A549 (cell line): ENCODE data around the gene TRABD2B. TPM values are rescaled to one million over a fixed set of nuclear protein-coding genes. Genes with fewer than 3 reads are reported as not detected.

Source experiments
- ATAC-seq, 2 experiments: fragments of 200-7000 bp in 1 of 2; fragments of >200 bp in 1 of 2; cut with Nextera tagmentation in 1 of 2; cut with Tn5 transposase in 1 of 2; 3 replicates each; pipeline versions ENCODE4 v1.8.0 to v1.9.1; 2018 to 2020; ENCODE audit warnings: mild to moderate bottlenecking in 1 of 2, moderate library complexity in 1 of 2
- CTCF ChIA-PET: fragments of 300-600 bp; sonication (Branson Sonifier 250); formaldehyde crosslinking; extraction: SDS; loops from one replicate; lab custom pipeline; 2021; ENCODE audit warnings: antibody characterized with exemption, inconsistent platforms; lab: Yijun Ruan, JAX
- POLR2A ChIA-PET: fragments of 350-600 bp; formaldehyde crosslinking; extraction: SDS; loops from one replicate; lab custom pipeline; 2021; ENCODE audit warnings: antibody characterized with exemption, inconsistent platforms; lab: Yijun Ruan, JAX
- DNase-seq, 2 experiments: peaks; one replicate each; pipeline versions ENCODE4 v3.0.0 to v3.0.0-alpha.2; 2011 to 2016; ENCODE audit warnings: low read depth in 1 of 2, low spot score in 1 of 2
- FAIRE-seq: peaks from 2 replicates; lab custom pipeline; 2011; peaks lifted over from hg19 to GRCh38; lab: Jason Lieb, UNC
- H3K27ac ChIP-seq, 2 experiments: fragments of >200 bp; sonication (Bioruptor Twin); formaldehyde crosslinking; 3 replicates each; pipeline ENCODE4 v1.5.1; 2016 to 2017
- H3K4me1 ChIP-seq: fragments of >200 bp; sonication (Bioruptor Twin); formaldehyde crosslinking; 3 replicates; pipeline ENCODE4 v1.6.1; 2016
- H3K4me2 ChIP-seq: fragments of >200 bp; sonication (Bioruptor Twin); formaldehyde crosslinking; 3 replicates; pipeline ENCODE4 v1.6.1; 2016
- H3K4me3 ChIP-seq: fragments of >200 bp; sonication (Bioruptor Twin); formaldehyde crosslinking; 3 replicates; pipeline ENCODE4 v1.5.1; 2016
- H3K9me3 ChIP-seq: fragments of >200 bp; sonication (Bioruptor Twin); formaldehyde crosslinking; 3 replicates; pipeline ENCODE4 v1.6.1; 2016
- CBX8 ChIP-seq: fragments of 200-600 bp; sonication (generic); IDR thresholded peaks from 2 replicates; pipeline ENCODE4 v1.6.1; 2016
- CHD2 ChIP-seq: fragments of 150-350 bp; IDR thresholded peaks from 2 replicates; pipeline ENCODE4 v1.6.1; 2014; ENCODE audit warnings: low read length; ENCODE audit not compliant: partially characterized antibody
- EHF ChIP-seq: fragments of 250-450 bp; sonication (Bioruptor Pico); IDR thresholded peaks from 2 replicates; pipeline ENCODE4 v1.5.0; 2020; ENCODE audit warnings: mild to moderate bottlenecking
- FOSL2 ChIP-seq, 2 experiments: fragments of 450-650 bp in 1 of 2; fragments of >200 bp in 1 of 2; sonication (Bioruptor Twin) in 1 of 2; formaldehyde crosslinking; IDR thresholded peaks; 2 replicates each; pipeline versions ENCODE4 v1.5.0 to v1.6.1; 2016 to 2020; ENCODE audit warnings: mild to moderate bottlenecking in 1 of 2, moderate library complexity in 1 of 2
- GATA3 ChIP-seq: IDR thresholded peaks from 2 replicates; pipeline ENCODE4 v1.6.1; 2012; ENCODE audit warnings: borderline replicate concordance
- HOXB13 ChIP-seq: fragments of 250-450 bp; sonication (Bioruptor Pico); IDR thresholded peaks from 2 replicates; pipeline ENCODE4 v1.5.0; 2020; ENCODE audit warnings: low read depth, mild to moderate bottlenecking, moderate library complexity
- HOXB5 ChIP-seq: fragments of 250-450 bp; sonication (Bioruptor Pico); IDR thresholded peaks from 2 replicates; pipeline ENCODE4 v1.5.0; 2020; ENCODE audit warnings: mild to moderate bottlenecking, moderate library complexity
- JUN ChIP-seq, 2 experiments: fragments of >200 bp; sonication (Bioruptor Twin); formaldehyde crosslinking; IDR thresholded peaks; 2 replicates in 1 of 2; 3 replicates in 1 of 2; pipeline ENCODE4 v1.6.1; 2016 to 2017
- MAFK ChIP-seq: fragments of 450-650 bp; IDR thresholded peaks from 2 replicates; pipeline ENCODE4 v1.6.1; 2014; ENCODE audit not compliant: partially characterized antibody
- NPAS2 ChIP-seq: fragments of 250-450 bp; sonication (Bioruptor Pico); IDR thresholded peaks from 2 replicates; pipeline ENCODE4 v1.8.0; 2022; ENCODE audit warnings: mild to moderate bottlenecking, moderate library complexity, borderline replicate concordance
- TFCP2L1 ChIP-seq: fragments of 250-450 bp; sonication (Bioruptor Pico); IDR thresholded peaks from 2 replicates; pipeline ENCODE4 v1.5.0; 2021; ENCODE audit warnings: mild to moderate bottlenecking
- ZC3H11A ChIP-seq: fragments of 450-650 bp; IDR thresholded peaks from 2 replicates; pipeline ENCODE4 v1.6.1; 2014; ENCODE audit warnings: antibody characterized with exemption, mild to moderate bottlenecking
- ZSCAN20 ChIP-seq: fragments of 250-450 bp; sonication (Bioruptor Pico); IDR thresholded peaks from 2 replicates; pipeline ENCODE4 v1.8.0; 2022; ENCODE audit warnings: mild to moderate bottlenecking, moderate library complexity
- WGBS: methylation state at CpG from one replicate; pipeline ENCODE4 v1.1.6; 2017; ENCODE audit errors: missing lambda C conversion rate; 5-methylcytosine and 5-hydroxymethylcytosine counted together
- polyA plus RNA-seq, 4 experiments: library from polyadenylated mRNA; depleted of rRNA in 3 of 4; stranded (reverse); fragments of >200 nt; fragmentation: RNase III in 1 of 4; extraction: RNeasy Plus Mini Kit Qiagen cat#74134 plus additional on column Dnase treatment in 1 of 4; gene quantifications; 2 replicates in 3 of 4; 3 replicates in 1 of 4; pipeline ENCODE4 v1.2.3, GENCODE V29; 2011 to 2017
- TF ChIP-seq, protein P1 (sequence below): fragments of 450-650 bp; IDR thresholded peaks from 2 replicates; pipeline ENCODE4 v1.6.1; 2014; ENCODE audit warnings: antibody characterized with exemption
- TF ChIP-seq, protein P2 (sequence below): fragments of 200-600 bp; sonication (generic); IDR thresholded peaks from 2 replicates; pipeline ENCODE4 v1.6.1; 2016; ENCODE audit warnings: antibody characterized with exemption, mild to moderate bottlenecking, moderate library complexity
- TF ChIP-seq, protein P3 (sequence below): IDR thresholded peaks from 2 replicates; pipeline ENCODE4 v1.6.1; 2012
- TF ChIP-seq, protein P4 (sequence below): fragments of >200 bp; sonication (Bioruptor Twin); formaldehyde crosslinking; IDR thresholded peaks from 3 replicates; pipeline ENCODE4 v1.6.1; 2016

The TRABD2B gene
- polyA plus RNA-seq, 2 of the 4 experiments (the other 2 are of a cell fraction): 0.04 to 0.21 TPM

DNA sequence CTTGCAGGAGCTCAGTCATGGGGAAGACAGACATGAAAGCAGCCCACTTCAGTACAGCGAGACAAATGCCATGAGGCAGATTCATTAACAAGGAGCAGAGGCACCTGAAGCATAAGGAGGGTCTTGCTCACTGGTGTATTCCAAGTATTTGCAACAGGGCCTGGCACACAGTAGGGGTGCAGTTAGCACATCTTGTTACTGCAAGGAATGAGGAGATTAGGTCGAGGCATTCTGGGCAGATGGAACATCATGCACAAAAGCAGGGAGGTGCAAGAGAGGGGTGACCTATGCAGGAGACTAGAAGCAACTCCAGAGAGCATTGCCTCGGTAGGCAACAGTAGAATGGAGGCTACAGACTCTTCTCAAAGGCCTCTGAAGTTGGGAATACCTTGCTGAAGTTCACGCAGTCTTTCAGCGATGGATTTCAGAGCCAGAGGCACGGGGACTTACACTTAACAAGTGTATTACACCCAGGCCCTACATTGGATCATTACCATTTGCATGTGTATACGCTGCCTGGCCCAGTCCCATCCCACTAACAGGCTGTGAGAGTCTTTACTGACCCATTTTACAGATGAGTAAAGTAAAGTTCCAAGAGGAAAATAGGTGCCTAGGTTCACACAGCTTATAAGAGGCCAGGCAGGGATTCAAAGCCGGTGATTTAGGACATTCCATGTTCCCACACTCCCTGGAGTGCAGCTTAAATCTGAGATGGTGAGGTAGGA lies 82.1 kb downstream of the TRABD2B start (continued):
- no peak for TF ChIP-seq HOXB5 (CRISPR knock-in tag)
- TF ChIP-seq, protein P1, sequence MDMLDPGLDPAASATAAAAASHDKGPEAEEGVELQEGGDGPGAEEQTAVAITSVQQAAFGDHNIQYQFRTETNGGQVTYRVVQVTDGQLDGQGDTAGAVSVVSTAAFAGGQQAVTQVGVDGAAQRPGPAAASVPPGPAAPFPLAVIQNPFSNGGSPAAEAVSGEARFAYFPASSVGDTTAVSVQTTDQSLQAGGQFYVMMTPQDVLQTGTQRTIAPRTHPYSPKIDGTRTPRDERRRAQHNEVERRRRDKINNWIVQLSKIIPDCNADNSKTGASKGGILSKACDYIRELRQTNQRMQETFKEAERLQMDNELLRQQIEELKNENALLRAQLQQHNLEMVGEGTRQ: no peak

DNA sequence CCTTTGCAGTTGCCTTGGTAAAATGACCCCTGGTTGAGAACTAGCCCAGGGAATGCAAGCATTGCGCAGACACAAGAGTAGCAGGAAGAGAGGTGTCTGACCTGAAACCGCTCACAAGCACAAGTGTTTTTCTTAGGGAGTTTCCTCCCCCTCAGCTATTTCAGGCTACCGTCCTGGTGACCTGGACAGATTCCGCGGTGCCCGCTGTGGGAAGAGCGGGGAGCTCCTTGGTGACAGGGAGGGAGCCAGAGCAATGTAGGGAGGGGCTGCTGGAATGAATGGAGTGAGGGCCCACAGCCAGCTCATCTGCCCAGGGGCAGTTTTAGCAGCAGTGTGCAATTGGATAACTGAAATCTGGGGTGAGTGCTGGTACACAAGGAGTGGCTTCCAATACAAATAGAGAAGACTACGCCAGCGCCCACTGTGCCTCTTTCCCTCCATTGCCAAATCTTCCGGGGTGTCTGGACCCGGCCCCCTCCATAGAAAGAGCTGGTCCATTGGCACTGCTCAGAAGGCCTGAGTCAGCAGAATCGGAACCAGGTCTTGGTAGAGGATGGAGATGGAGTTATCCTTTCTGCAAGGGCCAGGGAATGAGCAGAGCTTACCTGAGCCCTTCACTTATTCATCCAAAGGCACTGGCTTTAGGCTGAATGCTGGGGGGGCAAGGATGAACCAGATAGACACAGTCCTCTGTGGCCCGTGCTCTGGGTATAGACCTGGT lies 82.8 kb downstream of the TRABD2B start:
- CTCF ChIA-PET: no interaction called here
- no peak for ATAC-seq
- Histone ChIP-seq H3K9me3 (no peaks in the 10 kb centered on the region), H3K4me2 (no peak overlapping the region), H3K27ac (no peak overlapping the region)
- POLR2A ChIA-PET: no interaction called here
- TF ChIP-seq ZSCAN20 (CRISPR knock-in tag) (no peak), ZC3H11A (no peak), EHF (CRISPR knock-in tag) (no peak), JUN (IDR thresholded peaks at IDR 0.05) (no peak), MAFK (peak; percentile 83), CHD2 (no peak), GATA3 (no peak)
- TF ChIP-seq, all 56 proteins: peak for 1
- H3K4me3 ChIP-seq: no peak overlapping the region
- 67% methylated on average over 11 of the region's 13 CpGs for WGBS
- DNase-seq (no peak), FAIRE-seq (no peak)
- no peaks in the 10 kb centered on the region for H3K4me1 ChIP-seq

DNA sequence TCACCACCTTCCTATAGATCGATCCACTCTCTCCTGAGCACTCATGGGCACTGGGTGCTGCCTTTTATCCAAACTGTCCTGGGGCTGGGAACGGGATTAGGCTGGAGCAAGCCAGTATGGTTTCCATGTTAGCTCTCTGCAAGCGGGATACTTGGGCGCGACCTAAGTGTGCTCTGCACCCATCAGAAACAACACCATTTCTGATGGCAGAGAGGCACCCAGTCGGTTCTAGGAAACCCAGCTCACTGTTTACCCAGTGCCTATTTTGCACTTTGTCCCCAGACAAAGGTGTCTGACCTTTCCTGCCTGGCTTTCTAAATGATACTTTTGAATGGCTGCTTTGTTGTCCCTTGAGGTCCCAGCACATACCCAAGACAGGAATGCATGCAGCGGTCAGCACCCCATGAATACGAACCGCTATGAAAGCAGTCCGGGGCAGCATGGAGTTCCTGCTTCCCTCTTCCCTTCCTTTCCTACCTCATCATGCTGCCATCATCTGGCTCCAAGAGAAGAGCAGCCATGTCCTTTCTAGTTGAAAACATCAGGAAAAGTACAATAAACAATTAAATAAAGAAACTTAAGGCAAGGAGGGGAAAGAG lies 83.9 kb downstream of the TRABD2B start:
- 80% methylated on average over 10 of the region's 10 CpGs for WGBS
- H3K4me3 ChIP-seq: no peak overlapping the region
- POLR2A ChIA-PET: no interaction called here
- no peaks in the 10 kb centered on the region for H3K9me3 ChIP-seq
- H3K27ac ChIP-seq: no peak overlapping the region
- CTCF ChIA-PET: no interaction called here
- ATAC-seq (no peak), DNase-seq (no peak), FAIRE-seq (no peak)
- TF ChIP-seq, protein P2, sequence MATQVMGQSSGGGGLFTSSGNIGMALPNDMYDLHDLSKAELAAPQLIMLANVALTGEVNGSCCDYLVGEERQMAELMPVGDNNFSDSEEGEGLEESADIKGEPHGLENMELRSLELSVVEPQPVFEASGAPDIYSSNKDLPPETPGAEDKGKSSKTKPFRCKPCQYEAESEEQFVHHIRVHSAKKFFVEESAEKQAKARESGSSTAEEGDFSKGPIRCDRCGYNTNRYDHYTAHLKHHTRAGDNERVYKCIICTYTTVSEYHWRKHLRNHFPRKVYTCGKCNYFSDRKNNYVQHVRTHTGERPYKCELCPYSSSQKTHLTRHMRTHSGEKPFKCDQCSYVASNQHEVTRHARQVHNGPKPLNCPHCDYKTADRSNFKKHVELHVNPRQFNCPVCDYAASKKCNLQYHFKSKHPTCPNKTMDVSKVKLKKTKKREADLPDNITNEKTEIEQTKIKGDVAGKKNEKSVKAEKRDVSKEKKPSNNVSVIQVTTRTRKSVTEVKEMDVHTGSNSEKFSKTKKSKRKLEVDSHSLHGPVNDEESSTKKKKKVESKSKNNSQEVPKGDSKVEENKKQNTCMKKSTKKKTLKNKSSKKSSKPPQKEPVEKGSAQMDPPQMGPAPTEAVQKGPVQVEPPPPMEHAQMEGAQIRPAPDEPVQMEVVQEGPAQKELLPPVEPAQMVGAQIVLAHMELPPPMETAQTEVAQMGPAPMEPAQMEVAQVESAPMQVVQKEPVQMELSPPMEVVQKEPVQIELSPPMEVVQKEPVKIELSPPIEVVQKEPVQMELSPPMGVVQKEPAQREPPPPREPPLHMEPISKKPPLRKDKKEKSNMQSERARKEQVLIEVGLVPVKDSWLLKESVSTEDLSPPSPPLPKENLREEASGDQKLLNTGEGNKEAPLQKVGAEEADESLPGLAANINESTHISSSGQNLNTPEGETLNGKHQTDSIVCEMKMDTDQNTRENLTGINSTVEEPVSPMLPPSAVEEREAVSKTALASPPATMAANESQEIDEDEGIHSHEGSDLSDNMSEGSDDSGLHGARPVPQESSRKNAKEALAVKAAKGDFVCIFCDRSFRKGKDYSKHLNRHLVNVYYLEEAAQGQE: no peak
- no peak for TF ChIP-seq FOSL2 (IDR thresholded peaks at IDR 0.05)
- no peak for TF ChIP-seq FOSL2 (CRISPR knock-in tag; IDR thresholded peaks at IDR 0.05)
- TF ChIP-seq CBX8: no peak
- TF ChIP-seq, protein P3, sequence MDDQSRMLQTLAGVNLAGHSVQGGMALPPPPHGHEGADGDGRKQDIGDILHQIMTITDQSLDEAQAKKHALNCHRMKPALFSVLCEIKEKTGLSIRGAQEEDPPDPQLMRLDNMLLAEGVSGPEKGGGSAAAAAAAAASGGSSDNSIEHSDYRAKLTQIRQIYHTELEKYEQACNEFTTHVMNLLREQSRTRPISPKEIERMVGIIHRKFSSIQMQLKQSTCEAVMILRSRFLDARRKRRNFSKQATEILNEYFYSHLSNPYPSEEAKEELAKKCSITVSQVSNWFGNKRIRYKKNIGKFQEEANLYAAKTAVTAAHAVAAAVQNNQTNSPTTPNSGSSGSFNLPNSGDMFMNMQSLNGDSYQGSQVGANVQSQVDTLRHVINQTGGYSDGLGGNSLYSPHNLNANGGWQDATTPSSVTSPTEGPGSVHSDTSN: no peak
- no peak for TF ChIP-seq HOXB13
- TF ChIP-seq ZC3H11A: no peak
- TF ChIP-seq TFCP2L1 (CRISPR knock-in tag): no peak
- no peak for TF ChIP-seq JUN (IDR thresholded peaks at IDR 0.05)
- TF ChIP-seq, protein P4, sequence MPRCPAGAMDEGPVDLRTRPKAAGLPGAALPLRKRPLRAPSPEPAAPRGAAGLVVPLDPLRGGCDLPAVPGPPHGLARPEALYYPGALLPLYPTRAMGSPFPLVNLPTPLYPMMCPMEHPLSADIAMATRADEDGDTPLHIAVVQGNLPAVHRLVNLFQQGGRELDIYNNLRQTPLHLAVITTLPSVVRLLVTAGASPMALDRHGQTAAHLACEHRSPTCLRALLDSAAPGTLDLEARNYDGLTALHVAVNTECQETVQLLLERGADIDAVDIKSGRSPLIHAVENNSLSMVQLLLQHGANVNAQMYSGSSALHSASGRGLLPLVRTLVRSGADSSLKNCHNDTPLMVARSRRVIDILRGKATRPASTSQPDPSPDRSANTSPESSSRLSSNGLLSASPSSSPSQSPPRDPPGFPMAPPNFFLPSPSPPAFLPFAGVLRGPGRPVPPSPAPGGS: no peak
- TF ChIP-seq NPAS2 (CRISPR knock-in tag): no peak
- no peaks in the 10 kb centered on the region for H3K4me1 ChIP-seq
- H3K4me2 ChIP-seq: no peak overlapping the region
